Endothelial cell of umbilical vein (primary cell): Measurements from ENCODE around the gene HSD17B13. TPM values are rescaled to one million over a fixed set of nuclear protein-coding genes. Genes with fewer than 3 reads are reported as not detected.

ENCODE experiments used
- BruUV-seq: library from RNA; stranded (reverse); fragments of 400-500 nt; replicated peaks from 2 replicates; lab custom pipeline; 2021; lab: Mats Ljungman, UMichigan
- CTCF ChIA-PET: fragments of 300-600, 350-600 bp; sonication (Branson Sonifier 250); formaldehyde crosslinking; loops from one replicate; lab custom pipeline; 2021; ENCODE audit warnings: antibody characterized with exemption, inconsistent platforms; lab: Charles Lee
- POLR2A ChIA-PET: fragments of 300-600, 350-600 bp; sonication (Branson Sonifier 250); formaldehyde crosslinking; loops from one replicate; lab custom pipeline; 2021; ENCODE audit warnings: antibody characterized with exemption, inconsistent platforms; lab: Charles Lee
- DNase-seq: peaks from one replicate; pipeline ENCODE4 v3.0.0-alpha.2; 2011; ENCODE audit warnings: low read depth, low spot score
- FAIRE-seq: peaks from 2 replicates; lab custom pipeline; 2011; peaks lifted over from hg19 to GRCh38; lab: Jason Lieb, UNC
- H2AFZ ChIP-seq: 2 replicates; pipeline ENCODE4 v1.6.0; 2012; ENCODE audit warnings: low read depth, low read length, control low read depth, inconsistent platforms
- H3K27ac ChIP-seq: 2 replicates; pipeline ENCODE4 v1.5.1; 2011; ENCODE audit warnings: low read depth, mild to moderate bottlenecking, control low read depth, low read length, moderate library complexity; ENCODE audit not compliant: insufficient read depth
- H3K27me3 ChIP-seq, 2 experiments: 2 replicates each; pipeline versions ENCODE4 v1.6.0 to v1.6.1; 2011; ENCODE audit warnings: low read length in 2 of 2, mixed read lengths in 1 of 2; ENCODE audit not compliant: control insufficient read depth in 2 of 2, insufficient read depth in 2 of 2
- H3K36me3 ChIP-seq, 2 experiments: 2 replicates in 1 of 2; 3 replicates in 1 of 2; pipeline ENCODE4 v1.5.1; 2011; ENCODE audit warnings: low read length in 2 of 2, mild to moderate bottlenecking in 1 of 2, moderate library complexity in 1 of 2; ENCODE audit not compliant: control insufficient read depth in 2 of 2, insufficient read depth in 2 of 2; ENCODE audit errors: extremely low read depth in 1 of 2
- H3K4me1 ChIP-seq: 3 replicates; pipeline ENCODE4 v1.5.1; 2011; ENCODE audit warnings: mild to moderate bottlenecking, low read length; ENCODE audit not compliant: control insufficient read depth, insufficient read depth; ENCODE audit errors: extremely low read depth
- H3K4me2 ChIP-seq: 2 replicates; pipeline ENCODE4 v1.6.1; 2011; ENCODE audit warnings: low read length, control low read depth, mixed read lengths; ENCODE audit not compliant: insufficient read depth
- H3K4me3 ChIP-seq, 3 experiments: fragments of 200-600 bp in 1 of 3; sonication (generic), shearing (Covaris generic) in 1 of 3; replicated peaks in 1 of 3; 2 replicates each; pipeline ENCODE4 v1.5.1; 2011 to 2016; ENCODE audit warnings: control low read depth in 3 of 3, low read length in 3 of 3, mild to moderate bottlenecking in 2 of 3, inconsistent platforms in 1 of 3, low read depth in 1 of 3, moderate library complexity in 1 of 3; ENCODE audit not compliant: insufficient read depth in 1 of 3
- H3K79me2 ChIP-seq: 2 replicates; pipeline ENCODE4 v1.6.0; 2012; ENCODE audit warnings: low read length, inconsistent platforms; ENCODE audit not compliant: control insufficient read depth, insufficient read depth
- H3K9ac ChIP-seq: replicated peaks from 2 replicates; pipeline ENCODE3; 2011; ENCODE audit warnings: low read length, control low read depth; ENCODE audit not compliant: insufficient read depth; ENCODE audit errors: extremely low read depth
- H3K9me1 ChIP-seq: replicated peaks from 3 replicates; pipeline ENCODE4 v1.6.0; 2011; ENCODE audit warnings: mild to moderate bottlenecking, low read length; ENCODE audit not compliant: control insufficient read depth, insufficient read depth; ENCODE audit errors: extremely low read depth
- H3K9me3 ChIP-seq: replicated peaks from 2 replicates; pipeline ENCODE4 v1.5.1; 2012; ENCODE audit warnings: low read length, inconsistent platforms; ENCODE audit not compliant: control insufficient read depth, insufficient read depth
- H4K20me1 ChIP-seq: replicated peaks from 2 replicates; pipeline ENCODE3; 2011; ENCODE audit warnings: mild to moderate bottlenecking, low read length; ENCODE audit not compliant: control insufficient read depth, insufficient read depth; ENCODE audit errors: extremely low read depth
- CTCF ChIP-seq, 2 donors: IDR thresholded peaks; 1 replicate in 1 of 2; 2 replicates in 1 of 2; pipeline ENCODE4 v1.5.1; 2011; ENCODE audit warnings: low read length in 2 of 2, mild to moderate bottlenecking in 2 of 2, moderate library complexity in 2 of 2, control low read depth in 1 of 2, inconsistent platforms in 1 of 2, low read depth in 1 of 2; ENCODE audit not compliant: insufficient read depth in 1 of 2; ENCODE audit errors: extremely low read depth in 1 of 2
- EZH2 ChIP-seq: IDR thresholded peaks from 2 replicates; pipeline ENCODE4 v1.6.1; 2012; ENCODE audit warnings: borderline replicate concordance, low read depth, mild to moderate bottlenecking, moderate library complexity, low read length, inconsistent platforms; ENCODE audit not compliant: severe bottlenecking
- FOS ChIP-seq: IDR thresholded peaks from 2 replicates; pipeline ENCODE4 v1.6.1; 2011; ENCODE audit warnings: mild to moderate bottlenecking, low read length, moderate library complexity, borderline replicate concordance; ENCODE audit not compliant: insufficient read depth
- GATA2 ChIP-seq: IDR thresholded peaks from 2 replicates; pipeline ENCODE4 v1.7.0; 2011; ENCODE audit warnings: low read depth, mild to moderate bottlenecking, moderate library complexity, mixed read lengths, low read length; ENCODE audit not compliant: insufficient read length, insufficient read depth
- JUN ChIP-seq: IDR thresholded peaks from 2 replicates; pipeline ENCODE4 v1.6.1; 2011; ENCODE audit warnings: borderline replicate concordance, low read depth; ENCODE audit not compliant: insufficient read length, insufficient read depth
- MAX ChIP-seq: IDR thresholded peaks from 2 replicates; pipeline ENCODE4 v1.6.1; 2011; ENCODE audit not compliant: insufficient read depth, insufficient read length
- MYC ChIP-seq: IDR thresholded peaks from one replicate; pipeline ENCODE4 v1.6.1; 2011; ENCODE audit warnings: mild to moderate bottlenecking, low read depth, low read length
- POLR2A ChIP-seq: IDR thresholded peaks from 2 replicates; pipeline ENCODE4 v1.6.1; 2012; ENCODE audit warnings: low read depth, mild to moderate bottlenecking, control low read depth, low read length
- POLR2AphosphoS5 ChIP-seq: IDR thresholded peaks from 2 replicates; pipeline ENCODE4 v1.6.1; 2012; ENCODE audit warnings: low read depth, mild to moderate bottlenecking, control low read depth, low read length, moderate library complexity; ENCODE audit not compliant: insufficient read depth
- dilution Hi-C: fragments of 300-500 bp; cut with MboI; formaldehyde crosslinking; loops from one replicate; pipeline ENCODE4 v1.15.0; 2019; ENCODE audit warnings: low sequenced_read_pairs; ENCODE audit not compliant: extremely low pct_ligation_motif_present
- intact Hi-C: fragments of 100-400 bp; cut with micrococcal nuclease; formaldehyde crosslinking; loops from one replicate; pipeline ENCODE4 v1.10.0; 2022
- polyA plus RNA-seq, 4 experiments: library from polyadenylated mRNA; depleted of rRNA in 3 of 4; stranded (reverse) in 3 of 4; unstranded in 1 of 4; fragments of >200 nt; gene quantifications; 2 replicates each; pipeline versions ENCODE4 v1.2.1 to v1.2.3, GENCODE V29; 2011 to 2012; ENCODE audit warnings: missing spikeins in 1 of 4
- total RNA-seq: library from RNA; stranded (reverse); gene quantifications from 2 replicates; pipeline ENCODE4 v1.2.3, GENCODE V29; 2021

Gene HSD17B13
- total and polyA plus RNA-seq, 2 donors (not counting 3 experiments of a cell fraction or from before 2014, with no cell fraction given) = 0.07 TPM; not detected in 1

- BruUV-seq = no TSS peak
- dilution Hi-C loops = no loop called here
- Histone ChIP-seq H3K79me2 (no peaks in the 10 kb centered on the region), H2AFZ (no peak overlapping the region), H3K4me3 (no peak overlapping the region), H3K9me1 (no peaks in the 10 kb centered on the region), H3K9me3 (no peaks in the 10 kb centered on the region), H3K36me3 (no peaks in the 10 kb centered on the region), H3K27ac (no peak overlapping the region), H3K27me3 (no peaks in the 10 kb centered on the region), H3K4me1 (no peaks in the 10 kb centered on the region), H3K9ac (no peak overlapping the region), H3K4me2 (no peak overlapping the region), H4K20me1 (no peaks in the 10 kb centered on the region)
- TF ChIP-seq FOS = no peak
- TF ChIP-seq POLR2A = no peak
- no peak for TF ChIP-seq JUN
- no peak for TF ChIP-seq GATA2
- TF ChIP-seq MYC = no peak
- TF ChIP-seq MAX = no peak
- TF ChIP-seq CTCF (IDR thresholded peaks at IDR 0.05; ENCODE audit: extremely low read depth in 1 of 2, insufficient read depth in 1 of 2, low read depth in 1 of 2, low read length in 2 of 2) = no peak
- TF ChIP-seq POLR2AphosphoS5 = no peak
- no peak for TF ChIP-seq EZH2
- POLR2A ChIA-PET = no interaction called here
- intact Hi-C loops = no loop called here
- CTCF ChIA-PET = interaction anchor here (1.7 kb wide), 1 partner anchor 14 kb away, joined by 5 read pairs; no protein-coding TSS in a partner anchor
- DNase-seq (no peak), FAIRE-seq (no peak)
Observed at GRCh38 chr4:87339440-87339839, 16.8 kb upstream of the HSD17B13 start.
